HG03280 (cell line): ENCODE data around the gene COX6A1.
"Not testable (repeated sequence)": the region's sequence is repeated elsewhere in the genome, so short reads cannot be mapped to it uniquely, and the experiment has no call there.

Experiments used
- ATAC-seq: cut with Tn5 transposase; IDR thresholded peaks from one replicate; pipeline ENCODE4 v1.9.1; 2021; ENCODE audit warnings: mild to moderate bottlenecking, moderate library complexity; ENCODE audit not compliant: unreplicated experiment

COX6A1 gene

DNA sequence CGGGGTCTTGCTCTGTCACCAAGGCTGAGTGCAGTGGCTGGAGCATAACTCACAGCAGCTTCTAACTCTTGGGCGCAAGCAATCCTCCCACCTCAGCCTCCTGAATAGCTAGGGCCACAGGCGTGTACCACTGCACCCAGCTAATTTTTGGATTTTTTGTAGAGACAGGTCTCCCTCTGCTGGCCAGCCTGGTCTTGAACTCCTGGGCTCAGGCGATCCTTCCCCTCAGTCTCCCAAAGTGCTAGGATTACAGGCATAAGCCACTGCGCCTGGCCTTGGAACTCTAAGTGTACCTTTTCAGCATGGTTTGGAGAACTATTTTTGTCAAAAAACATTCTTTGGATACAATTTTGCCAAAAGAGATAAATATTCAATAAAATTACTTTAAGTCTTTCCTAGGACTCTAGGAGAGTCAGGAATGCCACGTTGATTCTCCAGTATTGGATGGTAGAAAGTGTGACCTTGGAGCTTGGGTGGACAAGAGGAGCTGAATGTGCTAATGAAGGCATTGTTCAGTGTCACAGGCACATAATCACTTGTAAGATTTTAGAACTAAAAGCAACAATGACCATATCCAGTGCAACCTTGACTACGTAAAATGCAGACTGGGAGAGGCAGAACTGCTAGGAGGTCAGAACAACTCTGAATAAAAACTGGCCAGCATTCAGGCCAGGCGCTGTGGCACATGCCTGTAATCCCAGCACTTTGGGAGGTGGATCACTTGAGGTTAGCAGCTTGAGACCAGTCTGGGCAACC lies 28.8 kb downstream of the COX6A1 start:
- no peak for ATAC-seq

DNA sequence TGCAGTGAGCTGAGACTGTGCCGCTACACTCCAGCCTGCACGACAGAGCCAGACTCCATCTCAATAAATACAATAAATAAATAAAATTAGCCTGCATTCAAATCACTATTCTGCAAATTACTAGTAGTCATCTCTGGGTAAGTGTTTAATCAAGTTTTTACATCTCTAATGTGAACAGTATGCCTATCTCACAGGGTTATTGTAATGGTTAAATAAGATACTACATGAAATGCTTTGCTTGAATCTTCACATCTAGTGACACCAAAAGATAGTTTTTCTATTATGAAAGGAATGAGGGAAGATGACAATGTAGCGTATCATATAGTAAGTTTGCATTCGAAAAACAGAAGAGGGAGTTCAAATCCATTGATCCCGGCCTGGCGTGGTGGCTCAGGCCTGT lies 29.5 kb downstream of the COX6A1 start:
- no peak for ATAC-seq

DNA sequence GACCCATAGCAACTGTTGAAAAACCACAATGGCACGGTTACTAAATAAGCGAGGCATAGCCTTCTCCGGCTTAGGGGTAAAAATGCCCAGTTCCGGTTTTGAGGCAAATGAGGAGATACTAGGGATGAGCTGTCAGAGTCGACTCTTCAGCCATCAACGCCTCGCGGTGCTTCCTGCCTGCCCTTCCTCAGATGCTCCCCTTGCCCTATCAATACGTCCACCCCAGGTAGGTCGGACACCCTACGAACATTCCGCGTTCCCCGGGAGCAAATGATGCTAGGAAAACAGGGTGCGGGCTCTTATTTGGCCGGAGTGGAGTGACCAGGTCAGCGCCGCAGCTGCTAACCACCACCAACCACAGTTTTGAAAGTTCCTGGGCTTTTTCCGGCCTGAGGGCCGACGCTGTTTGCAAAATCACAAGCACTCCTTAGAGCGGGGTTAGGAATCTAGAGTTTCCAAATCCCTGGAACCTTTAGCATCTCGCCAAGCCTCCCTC lies 30.5 kb downstream of the COX6A1 start:
- ATAC-seq: no peak

DNA sequence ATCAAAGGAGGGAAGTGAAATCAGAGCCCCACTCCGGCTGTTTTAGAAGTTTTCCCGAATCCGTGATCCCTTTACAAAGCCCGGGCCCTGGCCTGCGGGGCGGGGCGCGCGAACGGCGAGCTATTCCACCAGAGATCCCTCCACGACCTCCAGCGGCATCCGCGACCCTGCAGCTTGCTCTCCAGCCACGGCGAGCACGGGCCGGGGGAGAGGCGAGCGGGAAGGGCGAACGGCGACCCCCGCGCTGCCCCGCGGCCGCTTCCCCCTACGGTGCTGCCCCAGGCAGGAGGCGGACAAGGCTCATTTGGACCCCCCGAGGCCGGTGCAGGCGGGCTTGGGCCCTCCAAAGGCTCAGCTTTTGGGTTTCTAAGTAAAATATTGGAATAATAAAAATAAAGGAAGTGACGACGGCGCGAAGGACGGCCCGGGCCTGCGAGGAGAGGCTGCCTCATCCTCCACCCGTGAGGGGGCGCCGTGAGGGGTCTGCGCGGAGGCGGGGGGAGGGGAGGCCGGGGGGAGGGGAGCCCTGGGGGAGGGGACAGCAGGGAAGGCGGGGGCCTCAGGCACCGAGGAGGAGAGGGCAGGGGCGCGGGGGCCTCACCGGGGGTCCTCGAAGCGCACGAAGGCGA lies 31.0 kb downstream of the COX6A1 start:
- peak; percentile 25 for ATAC-seq

DNA sequence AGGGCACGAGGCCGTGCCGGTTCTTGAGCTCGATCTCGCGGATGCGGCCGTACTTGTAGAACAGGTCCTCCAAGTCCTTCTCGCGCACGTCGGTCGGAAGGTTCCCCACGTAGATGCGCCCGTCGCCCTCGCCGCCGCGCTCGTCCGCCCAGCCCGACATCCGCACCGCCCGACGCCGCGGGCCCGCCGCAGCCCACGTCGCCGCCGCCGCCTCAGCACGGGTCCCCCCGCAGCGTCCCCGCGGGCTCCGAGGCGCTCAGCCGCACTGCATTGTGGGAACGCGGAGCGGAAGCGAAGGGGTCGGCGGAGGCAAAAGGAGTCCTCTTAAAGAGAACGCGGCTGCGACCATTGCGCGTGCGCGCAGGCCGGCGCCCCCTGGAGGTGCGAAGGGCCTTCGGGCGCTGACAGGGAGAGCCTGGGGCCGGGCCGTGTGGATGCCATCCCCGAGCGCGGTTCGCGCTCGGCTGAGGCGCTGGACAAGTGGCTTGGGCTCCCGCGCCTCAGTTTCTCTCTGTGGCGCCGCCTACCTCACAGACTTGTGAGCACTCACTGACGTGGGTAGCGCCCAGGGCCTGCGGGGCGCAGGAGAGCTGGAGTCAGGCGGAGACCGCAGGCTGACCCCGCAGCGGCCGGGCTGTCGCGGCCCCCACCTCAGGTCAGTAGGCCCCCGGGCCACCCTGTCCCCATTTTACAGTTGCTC lies 31.7 kb downstream of the COX6A1 start, which contains the start of gene SRSF9:
Gene SRSF9, minus strand, starts transcription at position 299 of the 700 bp plus-strand sequence. Its CDS starts 139 bp downstream, at position 160.
- peak; percentile 92 for ATAC-seq

DNA sequence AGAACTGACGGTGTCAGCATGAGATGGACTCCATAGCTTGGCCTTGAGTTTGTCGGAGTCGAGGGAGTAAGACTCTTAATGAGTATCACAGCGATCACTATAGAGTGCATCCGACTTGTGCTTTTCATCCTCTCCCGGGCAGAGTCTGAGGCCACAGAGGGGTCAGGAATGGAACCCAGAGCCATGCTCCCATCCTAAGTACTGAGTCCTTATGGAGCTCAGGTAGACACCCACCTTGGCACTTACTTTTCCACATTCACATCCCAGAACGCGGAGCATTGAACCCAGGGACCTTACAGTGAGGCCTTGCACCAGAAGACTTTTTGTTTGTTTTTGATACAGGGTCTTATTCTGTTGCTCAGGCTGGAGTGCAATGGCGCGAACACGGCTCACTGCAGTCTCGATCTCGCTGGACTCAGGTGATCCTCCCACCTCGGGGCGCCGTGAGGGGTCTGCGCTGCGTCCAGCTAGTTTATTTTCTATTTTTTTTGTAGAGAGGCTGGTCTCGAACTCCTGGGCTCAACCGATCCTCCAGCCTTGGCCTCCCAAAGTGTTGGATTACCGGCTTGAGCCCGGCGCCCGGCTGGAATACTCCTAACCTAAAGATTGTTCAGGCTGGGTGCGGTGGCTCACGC lies 32.4 kb downstream of the COX6A1 start:
- ATAC-seq: peak; percentile 10

DNA sequence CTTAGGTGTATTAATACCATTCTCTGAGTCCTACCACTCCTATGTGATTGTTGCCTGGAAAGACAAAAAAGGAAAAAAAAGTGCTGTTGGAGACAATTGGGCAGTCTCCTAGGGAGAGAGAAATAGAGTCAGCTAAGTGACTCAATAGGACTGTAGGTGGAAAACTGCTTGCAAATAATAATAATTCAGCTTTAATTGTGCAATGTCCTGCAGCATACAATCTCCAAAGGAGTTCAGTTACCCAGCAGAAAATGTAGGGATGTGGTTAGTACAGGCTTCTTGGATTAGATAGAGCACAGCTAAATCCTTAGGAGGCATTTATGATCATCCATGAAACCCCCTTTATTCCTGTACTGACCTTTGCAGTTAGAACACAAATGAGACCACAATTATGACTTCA lies 34.6 kb downstream of the COX6A1 start:
- ATAC-seq: no peak

DNA sequence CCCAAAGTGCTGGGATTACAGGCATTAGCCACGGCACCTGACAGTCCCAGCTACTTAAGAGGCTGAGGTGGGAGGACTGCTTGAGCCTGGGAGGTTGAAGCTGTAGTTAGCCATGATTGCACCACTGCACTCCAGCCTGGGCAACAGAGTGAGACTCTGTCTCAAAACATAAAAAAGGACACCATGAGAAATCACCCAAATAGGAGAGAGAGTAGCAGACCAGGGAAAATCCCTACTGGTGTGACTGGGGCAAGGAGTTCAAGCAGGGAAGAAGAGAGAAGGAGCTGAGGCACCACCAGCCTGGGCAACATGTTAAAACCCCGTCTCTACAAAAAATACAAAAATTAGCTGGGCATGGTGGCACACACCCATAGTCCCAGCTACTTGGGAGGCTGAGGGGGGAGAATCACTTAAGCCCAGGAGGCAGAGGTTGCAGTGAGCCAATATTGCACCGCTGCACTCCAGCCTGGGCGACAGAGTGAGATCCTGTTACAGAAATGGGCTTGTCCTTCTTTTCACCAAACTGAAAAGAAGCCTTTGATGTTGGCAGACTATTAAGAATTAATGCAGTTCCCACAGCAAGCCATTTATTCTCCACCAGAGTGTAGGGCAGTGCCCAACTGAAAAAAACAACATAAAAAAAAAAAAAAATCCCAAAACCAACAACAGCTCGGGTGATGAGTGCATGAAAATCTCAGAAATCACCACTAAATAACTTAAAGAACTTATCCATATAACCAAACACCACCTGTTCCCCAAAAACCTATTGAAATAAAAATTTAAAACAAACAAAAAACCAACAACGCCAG lies 36.1 kb downstream of the COX6A1 start:
- no peak for ATAC-seq

DNA sequence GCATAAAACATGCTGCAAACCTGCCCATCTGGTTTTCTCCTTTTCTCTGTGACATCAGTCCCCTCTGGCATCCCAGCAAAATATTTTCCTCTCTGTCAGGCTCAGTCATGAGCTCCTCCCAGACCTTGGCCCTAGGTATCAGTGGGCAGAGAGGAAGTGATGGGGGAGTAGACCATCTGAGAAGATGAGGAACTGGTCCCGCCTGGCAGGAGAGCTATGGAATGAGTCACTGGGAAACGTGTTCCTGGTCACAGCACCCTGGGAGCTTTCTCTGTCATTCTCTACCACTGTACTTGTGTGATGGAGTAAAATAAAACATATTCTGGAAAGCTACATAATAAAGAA lies 36.7 kb downstream of the COX6A1 start:
- ATAC-seq: no peak

DNA sequence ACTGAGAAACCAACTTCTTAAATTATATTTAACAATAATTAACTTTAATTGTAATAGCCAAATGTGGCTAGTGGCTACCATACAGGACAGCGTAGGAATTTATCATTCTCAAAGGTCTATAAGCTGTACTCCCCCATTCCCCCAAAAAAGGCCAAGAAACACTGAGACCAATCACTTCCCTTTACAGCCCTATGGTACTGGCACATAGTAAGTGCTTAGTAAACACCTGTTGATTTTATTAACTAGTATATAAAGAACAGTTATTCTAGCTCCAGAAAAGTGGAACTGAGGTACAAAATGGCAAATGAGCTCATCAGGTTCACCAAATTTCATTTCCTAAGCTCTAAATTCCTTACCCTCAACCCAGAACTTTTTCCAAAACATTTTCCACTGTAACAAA lies 37.7 kb downstream of the COX6A1 start:
- ATAC-seq: no peak

DNA sequence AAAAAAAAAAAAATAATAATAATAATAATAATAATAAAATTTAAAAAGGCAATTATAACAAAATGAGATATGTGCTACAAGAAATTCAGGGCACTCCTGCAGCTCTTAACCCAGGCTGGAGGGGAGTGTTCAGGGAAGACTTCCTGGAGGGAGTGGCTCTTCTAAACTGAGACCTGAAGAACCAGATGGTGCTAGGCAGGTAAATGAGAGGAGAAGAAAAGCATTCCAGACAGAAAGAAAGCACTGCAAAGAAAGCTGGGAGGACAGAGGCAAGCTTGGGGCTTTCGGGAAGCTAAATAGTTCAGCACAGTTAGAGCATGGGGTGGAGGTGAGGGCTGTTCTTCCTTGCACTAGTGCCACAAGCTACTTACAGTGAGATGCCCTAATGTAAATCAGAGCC lies 41.5 kb downstream of the COX6A1 start:
- no peak for ATAC-seq

DNA sequence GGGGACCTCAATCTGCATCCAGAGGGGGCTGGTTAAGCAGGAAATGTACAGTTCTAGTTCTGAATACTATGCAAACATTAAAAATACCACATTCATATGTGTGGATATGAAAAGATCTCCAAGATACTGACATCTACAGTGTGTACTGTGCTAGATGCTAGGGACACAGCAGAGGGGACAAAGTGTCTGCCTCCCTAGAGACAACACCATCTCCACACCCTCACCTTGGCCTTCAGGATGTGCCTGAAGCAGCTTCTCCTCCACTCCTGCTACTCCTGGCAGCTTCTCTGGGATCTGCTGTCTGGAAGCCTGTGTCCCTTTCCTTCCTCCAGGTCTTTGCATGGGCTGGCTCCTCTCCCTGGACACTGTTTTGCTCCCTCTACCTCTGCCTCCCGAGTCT lies 42.3 kb downstream of the COX6A1 start:
- ATAC-seq: no peak

DNA sequence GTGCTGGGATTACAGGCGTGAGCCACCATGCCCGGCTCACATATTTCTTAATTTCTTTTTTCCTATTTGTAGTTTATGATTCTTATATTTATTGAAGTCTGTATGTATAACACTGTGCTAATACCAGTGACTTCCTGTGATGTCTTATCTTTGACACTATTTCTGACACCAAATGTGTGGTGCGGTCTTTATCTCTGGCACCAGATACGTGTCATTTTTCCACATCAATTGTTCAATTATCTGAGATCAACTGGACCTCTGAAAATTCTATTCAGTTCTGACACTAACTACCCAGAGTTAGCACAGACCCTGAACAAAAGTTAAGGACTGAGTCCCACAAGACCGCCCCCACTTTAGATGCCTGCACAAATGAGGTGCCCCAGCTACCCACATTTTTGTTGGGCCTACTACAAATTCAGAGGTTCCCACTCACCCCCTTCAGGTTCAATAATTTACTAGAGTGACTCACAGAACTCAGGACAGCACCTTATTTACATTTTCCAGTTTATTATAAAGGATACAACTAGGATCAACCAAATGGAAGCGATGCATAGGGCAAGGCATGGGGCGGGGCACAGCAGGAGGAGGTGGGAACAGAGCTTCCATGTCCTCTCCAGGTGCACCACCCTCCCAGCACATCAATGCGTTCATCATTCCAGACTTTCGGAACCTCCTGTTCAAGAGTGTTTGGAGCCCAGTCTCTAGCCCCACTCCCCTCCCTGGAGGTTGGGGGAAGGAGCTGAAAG lies 43.3 kb downstream of the COX6A1 start:
- no peak for ATAC-seq

DNA sequence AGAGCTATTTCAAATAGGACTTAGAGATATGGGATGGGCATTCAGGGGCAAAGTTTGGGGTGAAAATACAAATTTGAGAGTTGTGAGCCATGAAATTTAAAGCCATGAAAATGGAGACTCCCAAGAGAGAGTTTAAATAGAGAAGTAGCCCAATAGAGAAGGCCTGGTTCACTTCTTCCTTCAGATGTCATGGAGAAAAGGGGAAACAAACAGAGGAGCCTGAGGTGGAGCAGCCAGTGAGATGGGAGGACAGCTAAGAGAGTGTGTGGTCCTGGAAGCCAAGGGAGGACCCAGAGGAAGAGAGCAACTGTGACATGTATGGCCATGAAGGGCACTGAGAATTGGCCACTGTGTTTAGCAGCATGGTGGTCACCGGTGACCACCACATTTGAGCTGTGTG lies 45.7 kb downstream of the COX6A1 start:
- no peak for ATAC-seq

DNA sequence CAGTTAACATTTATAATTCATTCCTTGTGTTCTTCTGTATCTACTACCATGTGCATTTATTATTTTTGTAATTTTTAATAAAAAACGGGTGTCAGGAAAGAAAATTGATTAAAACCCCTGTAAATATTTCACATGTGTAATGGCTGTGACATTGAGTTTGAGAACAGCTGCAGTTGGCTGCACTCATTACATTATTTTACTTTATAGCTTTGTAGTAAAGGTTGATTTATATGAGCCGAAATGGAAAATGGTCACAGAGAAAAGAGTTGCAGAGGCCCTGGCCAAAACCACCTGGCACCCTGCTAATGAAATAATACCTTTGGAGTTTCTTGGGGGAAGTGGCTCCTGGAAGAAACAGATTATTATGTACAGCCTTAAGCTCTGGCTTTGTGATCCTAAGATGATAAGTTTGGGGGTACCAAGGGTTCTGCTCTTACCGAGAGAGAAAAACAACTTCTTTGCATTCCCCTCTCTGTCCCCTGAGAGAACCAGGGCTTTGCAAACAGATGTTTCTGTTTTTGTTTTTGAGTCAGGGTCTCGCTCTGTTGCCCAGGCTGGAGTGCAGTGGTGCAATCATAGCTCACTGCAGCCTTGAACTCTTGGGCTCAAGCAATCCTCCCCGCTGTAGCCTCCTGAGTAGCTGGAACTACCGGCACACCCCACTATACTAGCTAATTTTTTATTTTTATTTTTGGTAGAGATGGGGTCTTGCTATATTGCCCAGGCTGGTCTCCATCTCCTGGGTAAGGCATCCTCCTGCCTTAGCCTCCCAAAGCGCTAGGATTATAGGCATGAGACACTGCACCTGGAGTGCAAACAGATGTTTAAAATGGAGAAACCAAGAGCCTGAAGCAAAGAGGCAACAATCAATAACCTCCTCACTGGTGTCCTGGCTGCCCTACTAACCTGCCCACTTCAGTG lies 48.3 kb downstream of the COX6A1 start:
- ATAC-seq: no peak

DNA sequence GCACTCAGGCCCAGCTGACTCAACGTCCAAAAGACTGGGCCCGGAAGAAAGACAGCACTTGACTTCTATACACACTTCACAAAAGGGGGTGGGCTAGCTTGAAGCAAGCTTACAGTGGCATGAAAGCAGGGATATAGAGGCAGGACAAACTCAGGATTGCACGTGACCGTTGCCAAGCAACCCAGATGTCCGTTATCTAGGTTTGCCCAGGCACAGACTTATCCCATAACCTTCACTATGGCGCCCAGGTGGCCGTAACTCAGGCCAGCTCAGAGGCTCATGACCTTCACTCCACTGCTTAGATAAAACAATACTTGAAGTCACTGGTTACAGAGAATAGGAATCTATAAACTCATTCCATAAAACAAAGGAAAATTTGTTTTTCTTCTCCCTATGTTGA lies 49.6 kb downstream of the COX6A1 start:
- ATAC-seq: not testable (repeated sequence)

DNA sequence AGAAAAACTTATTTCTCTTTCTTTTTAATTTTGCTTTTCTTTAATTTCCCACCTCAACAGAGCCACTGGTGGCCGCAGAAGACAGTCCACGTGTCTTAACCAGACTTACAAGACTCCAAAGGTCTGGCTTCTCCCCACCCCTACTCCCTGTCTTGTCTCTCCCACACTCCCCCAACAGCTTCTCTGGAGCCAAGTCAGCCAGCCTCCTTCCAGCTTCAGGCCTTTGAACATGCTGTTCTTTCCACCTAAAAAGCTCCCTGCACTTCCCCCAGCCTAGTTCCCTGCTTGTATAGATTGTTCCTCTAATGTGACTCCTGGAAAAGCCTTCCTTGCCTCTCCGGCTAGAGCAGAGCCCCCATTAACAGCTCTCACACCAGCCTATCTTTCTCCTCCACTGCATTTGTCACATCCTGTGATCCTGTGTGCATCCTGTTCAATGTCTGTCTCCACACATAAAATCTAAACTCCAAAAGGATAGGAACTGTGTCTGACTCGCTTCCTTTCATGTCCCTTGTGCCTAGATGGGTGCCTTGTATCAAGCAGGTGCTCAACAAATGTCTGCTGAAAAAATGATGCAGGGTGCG lies 50.2 kb downstream of the COX6A1 start:
- no peak for ATAC-seq

DNA sequence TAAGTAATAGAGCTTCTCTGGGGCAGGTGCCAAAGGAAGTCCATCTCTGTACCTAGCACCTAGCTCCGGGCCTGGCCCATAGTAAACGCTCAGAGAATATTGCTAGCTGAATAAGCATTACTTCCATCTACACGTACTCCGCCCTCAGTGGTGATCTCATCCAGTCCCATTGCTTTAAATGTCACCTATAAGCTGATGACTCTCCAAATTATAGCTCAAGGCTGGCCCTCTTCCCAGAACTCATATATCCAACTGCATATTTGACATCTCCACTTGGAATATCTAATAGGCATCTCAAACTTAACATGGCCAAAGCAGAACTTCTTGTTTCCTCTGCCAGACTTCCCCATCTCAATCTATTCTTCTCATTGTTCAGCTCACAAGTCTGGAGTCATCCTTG lies 51.1 kb downstream of the COX6A1 start:
- ATAC-seq: no peak
